Effector memory CD8-positive, alpha-beta T cell (primary cell): ENCODE measurements around the gene CACNA2D3.

Experiments used
- ATAC-seq: fragments of 150-1000 bp; cut with Tn5 transposase; replicated peaks from 2 replicates; pipeline ENCODE4 v1.10.0; 2021; ENCODE audit warnings: mild to moderate bottlenecking, moderate library complexity
- DNase-seq, 3 experiments: peaks; one replicate each; pipeline ENCODE4 v3.0.0; 2021
- H3K27ac Mint-ChIP-seq, 2 donors: one replicate each; pipeline ENCODE4 v1.8.0; 2022; ENCODE audit warnings: mild to moderate bottlenecking in 2 of 2, mixed read lengths in 2 of 2, moderate library complexity in 2 of 2
- H3K27me3 Mint-ChIP-seq, 2 donors: one replicate each; pipeline ENCODE4 v1.8.0; 2022; ENCODE audit warnings: mixed read lengths in 2 of 2
- H3K36me3 Mint-ChIP-seq: one replicate; pipeline ENCODE4 v1.8.0; 2022; ENCODE audit warnings: mild to moderate bottlenecking, moderate library complexity, mixed read lengths; ENCODE audit not compliant: insufficient read depth
- H3K4me1 Mint-ChIP-seq, 2 donors: one replicate each; pipeline ENCODE4 v1.8.0; 2022; ENCODE audit warnings: low read depth in 2 of 2, mixed read lengths in 2 of 2
- H3K4me3 Mint-ChIP-seq, 2 donors: one replicate each; pipeline ENCODE4 v1.8.0; 2022; ENCODE audit warnings: mild to moderate bottlenecking in 2 of 2, mixed read lengths in 2 of 2, moderate library complexity in 2 of 2
- H3K9me3 Mint-ChIP-seq, 2 donors: one replicate each; pipeline ENCODE4 v1.8.0; 2022; ENCODE audit warnings: mixed read lengths in 2 of 2

Gene CACNA2D3

GRCh38 chr3:54831112-54831511, 708.8 kb downstream of the CACNA2D3 start:
- ATAC-seq (no peak), DNase-seq (no peak)
- H3K4me3 Mint-ChIP-seq, result no peak overlapping the region
- H3K4me1 Mint-ChIP-seq, result no peaks in the 10 kb centered on the region
- H3K9me3 Mint-ChIP-seq, result no peaks in the 10 kb centered on the region
- no peak overlapping the region for H3K27ac Mint-ChIP-seq
- H3K36me3 Mint-ChIP-seq, result no peaks in the 10 kb centered on the region
- H3K27me3 Mint-ChIP-seq, result no peaks in the 10 kb centered on the region

- DNase-seq (no peak), ATAC-seq (no peak)
- H3K4me3 Mint-ChIP-seq, result no peak overlapping the region
- no peaks in the 10 kb centered on the region for H3K36me3 Mint-ChIP-seq
- no peaks in the 10 kb centered on the region for H3K9me3 Mint-ChIP-seq
- no peaks in the 10 kb centered on the region for H3K4me1 Mint-ChIP-seq
- H3K27me3 Mint-ChIP-seq, result no peaks in the 10 kb centered on the region
- H3K27ac Mint-ChIP-seq, result no peak overlapping the region
These were observed 710.5 kb downstream of the CACNA2D3 start for GRCh38 chr3:54832876-54833275.

DNA sequence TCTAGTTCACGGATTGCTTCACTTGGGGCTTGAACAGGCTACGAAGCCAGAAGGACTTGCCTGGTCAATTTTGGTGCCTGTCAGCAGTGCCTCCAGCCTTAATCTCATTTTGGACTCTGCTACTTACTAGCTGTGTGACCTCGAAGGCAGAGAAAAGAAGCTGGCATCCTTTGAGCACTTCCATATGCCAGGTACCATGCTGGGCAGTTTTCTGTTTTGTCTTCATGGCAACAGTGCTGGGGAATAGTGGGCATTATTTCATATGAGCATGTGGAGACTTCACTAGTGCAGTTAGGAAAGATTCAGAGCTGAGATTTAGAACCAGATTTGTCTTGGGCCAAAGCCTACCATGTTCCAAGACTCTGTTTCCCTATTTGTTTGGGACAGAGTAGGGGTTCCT, 713.3 kb downstream of the CACNA2D3 start:
- no peak overlapping the region for H3K27ac Mint-ChIP-seq
- ATAC-seq (no peak), DNase-seq (no peak)
- H3K27me3 Mint-ChIP-seq, result no peaks in the 10 kb centered on the region
- H3K4me3 Mint-ChIP-seq, result no peak overlapping the region
- H3K9me3 Mint-ChIP-seq, result no peaks in the 10 kb centered on the region
- no peaks in the 10 kb centered on the region for H3K36me3 Mint-ChIP-seq
- H3K4me1 Mint-ChIP-seq, result no peaks in the 10 kb centered on the region

DNA sequence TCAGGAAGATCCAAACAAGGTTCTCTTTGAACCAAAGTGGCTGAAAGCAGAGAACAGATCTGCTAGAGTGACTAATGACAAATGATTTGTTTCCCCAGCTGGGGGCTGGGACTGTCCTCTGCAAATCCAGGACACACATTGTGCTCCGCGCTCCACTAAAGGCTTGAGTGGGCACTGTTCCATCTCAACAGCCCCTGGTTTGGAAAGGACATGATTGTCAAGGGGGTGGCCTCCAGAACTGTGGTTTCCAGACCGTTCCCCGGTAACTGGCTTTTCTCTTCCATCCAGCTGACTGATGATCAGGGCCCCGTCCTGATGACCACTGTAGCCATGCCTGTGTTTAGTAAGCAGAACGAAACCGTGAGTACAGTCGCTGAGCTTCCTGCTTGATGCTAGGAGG, 714.5 kb downstream of the CACNA2D3 start:
- Mint-ChIP-seq H3K36me3 (no peaks in the 10 kb centered on the region), H3K9me3 (no peaks in the 10 kb centered on the region), H3K4me1 (no peaks in the 10 kb centered on the region), H3K4me3 (no peak overlapping the region), H3K27me3 (no peaks in the 10 kb centered on the region), H3K27ac (no peak overlapping the region)
- no peak for ATAC-seq
- no peak for DNase-seq

- H3K27me3 Mint-ChIP-seq, result no peaks in the 10 kb centered on the region
- H3K27ac Mint-ChIP-seq, result no peak overlapping the region
- ATAC-seq (no peak), DNase-seq (no peak)
- H3K9me3 Mint-ChIP-seq, result peaks cover 0 to 2% of the 10 kb centered on the region in 2 donors
- H3K4me1 Mint-ChIP-seq, result no peaks in the 10 kb centered on the region
- no peak overlapping the region for H3K4me3 Mint-ChIP-seq
- H3K36me3 Mint-ChIP-seq, result no peaks in the 10 kb centered on the region
These were observed 715.6 kb downstream of the CACNA2D3 start for GRCh38 chr3:54837964-54838363.

GRCh38 chr3:54841471-54841870, 719.1 kb downstream of the CACNA2D3 start:
- Mint-ChIP-seq H3K27me3 (no peaks in the 10 kb centered on the region), H3K36me3 (no peaks in the 10 kb centered on the region), H3K4me3 (no peak overlapping the region), H3K4me1 (no peaks in the 10 kb centered on the region), H3K27ac (no peak overlapping the region), H3K9me3 (peaks cover 10 to 11% of the 10 kb centered on the region in 2 donors)
- ATAC-seq (no peak), DNase-seq (no peak)

- Mint-ChIP-seq H3K9me3 (peaks cover 10 to 11% of the 10 kb centered on the region in 2 donors), H3K27me3 (no peaks in the 10 kb centered on the region), H3K4me3 (no peak overlapping the region), H3K36me3 (no peaks in the 10 kb centered on the region), H3K27ac (no peak overlapping the region), H3K4me1 (no peaks in the 10 kb centered on the region)
- ATAC-seq (no peak), DNase-seq (no peak)
These were observed 721.0 kb downstream of the CACNA2D3 start for GRCh38 chr3:54843352-54843751.

DNA sequence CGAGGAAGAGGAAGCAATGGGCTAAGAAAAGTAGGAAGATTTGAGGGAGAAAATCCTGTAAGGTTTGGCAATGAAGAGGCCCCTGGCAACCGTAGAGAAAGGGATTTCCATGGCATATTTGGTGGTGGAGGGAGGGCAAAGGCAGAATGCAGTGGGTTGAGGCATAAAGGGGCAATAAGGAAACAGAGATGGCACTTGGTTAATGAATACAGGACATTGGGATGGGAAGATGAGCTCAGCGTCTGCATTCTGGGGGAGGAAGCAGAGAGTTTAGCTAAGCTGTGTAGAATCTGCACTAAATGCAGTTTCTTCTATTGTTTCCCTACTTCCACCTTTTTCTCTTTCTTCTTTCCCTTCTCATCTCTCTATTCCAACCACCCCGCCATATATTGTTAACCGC, 721.9 kb downstream of the CACNA2D3 start:
- Mint-ChIP-seq H3K27me3 (no peaks in the 10 kb centered on the region), H3K36me3 (no peaks in the 10 kb centered on the region), H3K27ac (no peak overlapping the region), H3K4me3 (no peak overlapping the region), H3K9me3 (peaks cover 10 to 11% of the 10 kb centered on the region in 2 donors), H3K4me1 (no peaks in the 10 kb centered on the region)
- ATAC-seq (no peak), DNase-seq (no peak)

GRCh38 chr3:54845011-54845410, 722.7 kb downstream of the CACNA2D3 start:
- H3K4me1 Mint-ChIP-seq, result no peaks in the 10 kb centered on the region
- H3K27ac Mint-ChIP-seq, result no peak overlapping the region
- H3K27me3 Mint-ChIP-seq, result no peaks in the 10 kb centered on the region
- H3K4me3 Mint-ChIP-seq, result no peak overlapping the region
- H3K36me3 Mint-ChIP-seq, result no peaks in the 10 kb centered on the region
- H3K9me3 Mint-ChIP-seq, result peaks cover 10 to 11% of the 10 kb centered on the region in 2 donors
- ATAC-seq (no peak), DNase-seq (no peak)

- H3K27ac Mint-ChIP-seq, result no peak overlapping the region
- no peak overlapping the region for H3K4me3 Mint-ChIP-seq
- ATAC-seq, result no peak
- H3K9me3 Mint-ChIP-seq, result peaks cover 10 to 11% of the 10 kb centered on the region in 2 donors
- no peaks in the 10 kb centered on the region for H3K36me3 Mint-ChIP-seq
- H3K4me1 Mint-ChIP-seq, result no peaks in the 10 kb centered on the region
- no peak for DNase-seq
- H3K27me3 Mint-ChIP-seq, result no peaks in the 10 kb centered on the region
These were observed 723.2 kb downstream of the CACNA2D3 start for GRCh38 chr3:54845551-54845950.

DNA sequence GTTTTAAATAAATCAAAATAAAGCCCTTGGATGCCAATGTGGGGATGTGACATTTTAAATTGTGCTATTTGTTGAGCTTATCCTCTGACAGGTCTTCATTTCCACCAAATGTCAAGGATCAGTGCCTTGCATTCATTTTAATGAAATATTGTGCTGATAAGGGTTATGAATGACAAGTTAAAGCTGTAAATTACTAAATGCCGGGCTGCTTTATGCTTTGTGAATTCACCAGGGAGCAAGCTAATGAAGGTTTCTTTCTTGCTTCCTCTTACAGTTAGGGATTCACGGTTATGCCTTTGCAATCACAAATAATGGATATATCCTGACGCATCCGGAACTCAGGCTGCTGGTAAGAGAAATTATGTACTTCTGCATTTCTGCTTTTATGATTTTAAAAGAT, 723.8 kb downstream of the CACNA2D3 start:
- DNase-seq, result no peak
- no peak overlapping the region for H3K4me3 Mint-ChIP-seq
- no peak for ATAC-seq
- no peak overlapping the region for H3K27ac Mint-ChIP-seq
- no peaks in the 10 kb centered on the region for H3K36me3 Mint-ChIP-seq
- peaks cover 10 to 11% of the 10 kb centered on the region in 2 donors for H3K9me3 Mint-ChIP-seq
- H3K4me1 Mint-ChIP-seq, result no peaks in the 10 kb centered on the region
- H3K27me3 Mint-ChIP-seq, result no peaks in the 10 kb centered on the region

GRCh38 chr3:54847361-54847760, 725.0 kb downstream of the CACNA2D3 start:
- no peak for ATAC-seq
- Mint-ChIP-seq H3K36me3 (no peaks in the 10 kb centered on the region), H3K27ac (no peak overlapping the region), H3K27me3 (no peaks in the 10 kb centered on the region), H3K9me3 (peaks cover 10 to 11% of the 10 kb centered on the region in 2 donors), H3K4me1 (no peaks in the 10 kb centered on the region), H3K4me3 (no peak overlapping the region)
- DNase-seq, result no peak

DNA sequence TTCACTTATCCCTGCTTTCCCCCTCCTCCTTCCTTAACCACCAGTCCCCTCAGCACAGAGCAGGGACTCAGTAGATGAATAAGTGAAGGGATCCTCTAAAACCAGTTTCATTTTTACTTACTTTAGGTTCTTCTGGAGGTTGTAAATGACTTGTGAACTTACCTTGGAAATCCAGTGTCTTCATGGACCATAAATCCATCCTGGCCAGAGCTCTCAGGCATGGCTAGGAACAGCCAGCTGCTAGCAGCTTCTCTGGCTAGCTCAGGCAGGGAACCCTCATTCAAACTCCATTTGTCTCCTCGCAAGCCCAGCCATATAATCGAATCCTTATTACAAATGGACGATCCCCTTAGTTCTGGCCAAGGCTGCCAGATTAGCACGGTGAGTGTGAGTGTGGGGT, 727.0 kb downstream of the CACNA2D3 start:
- Mint-ChIP-seq H3K27me3 (no peaks in the 10 kb centered on the region), H3K4me1 (no peaks in the 10 kb centered on the region), H3K9me3 (no peaks in the 10 kb centered on the region), H3K4me3 (no peak overlapping the region), H3K27ac (no peak overlapping the region), H3K36me3 (no peaks in the 10 kb centered on the region)
- ATAC-seq, result no peak
- DNase-seq, result no peak

- Mint-ChIP-seq H3K36me3 (no peaks in the 10 kb centered on the region), H3K27me3 (no peaks in the 10 kb centered on the region), H3K9me3 (no peaks in the 10 kb centered on the region), H3K4me1 (no peaks in the 10 kb centered on the region), H3K4me3 (no peak overlapping the region), H3K27ac (no peak overlapping the region)
- no peak for DNase-seq
- ATAC-seq, result no peak
These were observed 728.2 kb downstream of the CACNA2D3 start for GRCh38 chr3:54850484-54851018.
